NT2/D1 (cell line): Measurements from ENCODE around the gene ARMH1.

Source experiments
- SUZ12 ChIP-seq: IDR thresholded peaks from 2 replicates; pipeline ENCODE4 v1.6.1; 2011; ENCODE audit not compliant: insufficient read length, insufficient read depth; ENCODE audit errors: extremely low read depth
- YY1 ChIP-seq: IDR thresholded peaks from 2 replicates; pipeline ENCODE4 v1.6.1; 2011; ENCODE audit not compliant: insufficient read length, insufficient read depth

GRCh38 chr1:44682883-44683265 is 8.4 kb downstream of the ARMH1 start:
- TF ChIP-seq SUZ12: no peak
- TF ChIP-seq YY1: no peak
